IPS DF 4.7 (cell line): ENCODE results near the gene SPATA31D4.

Experiments
- DNase-seq: peaks from one replicate; pipeline ENCODE4 v3.0.0-alpha.2; 2013; ENCODE audit warnings: low spot score; ENCODE audit errors: extremely low read depth

The SPATA31D4 gene

GRCh38 chr9:81964218-81965171, 36.3 kb downstream of the SPATA31D4 start:
- no peak for DNase-seq

GRCh38 chr9:81968026-81968425, 39.8 kb downstream of the SPATA31D4 start:
- no peak for DNase-seq

- no peak for DNase-seq
Measured at GRCh38 chr9:81969971-81970370, 41.7 kb downstream of the SPATA31D4 start.

GRCh38 chr9:81971727-81972126, 43.5 kb downstream of the SPATA31D4 start:
- DNase-seq, result no peak

GRCh38 chr9:81974764-81975163, 46.5 kb downstream of the SPATA31D4 start:
- DNase-seq, result no peak

GRCh38 chr9:81976351-81976750, 48.1 kb downstream of the SPATA31D4 start:
- no peak for DNase-seq

- DNase-seq, result no peak
Measured at GRCh38 chr9:81979196-81979595, 51.0 kb downstream of the SPATA31D4 start.

- no peak for DNase-seq
Measured at GRCh38 chr9:81980568-81980967, 52.3 kb downstream of the SPATA31D4 start.

GRCh38 chr9:81981883-81982282, 53.7 kb downstream of the SPATA31D4 start:
- DNase-seq, result no peak
